ENCODE data around the gene SMC6.

Gene SMC6

GRCh38 chr2:17763641-17764333, 10.2 kb upstream of the SMC6 start:
- in situ Hi-C loops (cut with HindIII; ENCODE audit: low sequenced_read_pairs) = no loop called here

DNA sequence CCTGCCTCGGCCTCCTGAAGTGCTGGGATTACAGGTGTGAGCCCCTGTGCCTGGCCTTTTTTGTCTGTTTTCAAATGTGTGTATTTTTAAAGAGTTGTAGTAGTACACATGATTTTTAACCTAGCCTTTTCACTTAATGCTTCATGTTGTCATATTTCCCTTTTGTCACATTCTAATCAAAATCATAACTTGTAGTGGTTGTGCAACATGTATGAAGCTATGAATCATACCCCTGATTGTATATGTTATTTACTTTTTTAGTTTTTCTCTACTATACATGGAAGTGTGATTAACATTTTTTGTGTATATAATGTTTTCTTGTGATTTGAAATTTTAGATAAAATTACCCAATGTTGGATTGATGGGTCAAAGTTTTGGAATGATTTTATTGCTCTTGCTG, 8.8 kb upstream of the SMC6 start:
- in situ Hi-C loops (cut with HindIII; ENCODE audit: low sequenced_read_pairs) = no loop called here

GRCh38 chr2:17759805-17760204, 6.2 kb upstream of the SMC6 start:
- in situ Hi-C loops (cut with HindIII; ENCODE audit: low sequenced_read_pairs) = no loop called here

GRCh38 chr2:17758118-17758517, 4.5 kb upstream of the SMC6 start:
- in situ Hi-C loops (cut with HindIII; ENCODE audit: low sequenced_read_pairs) = no loop called here

DNA sequence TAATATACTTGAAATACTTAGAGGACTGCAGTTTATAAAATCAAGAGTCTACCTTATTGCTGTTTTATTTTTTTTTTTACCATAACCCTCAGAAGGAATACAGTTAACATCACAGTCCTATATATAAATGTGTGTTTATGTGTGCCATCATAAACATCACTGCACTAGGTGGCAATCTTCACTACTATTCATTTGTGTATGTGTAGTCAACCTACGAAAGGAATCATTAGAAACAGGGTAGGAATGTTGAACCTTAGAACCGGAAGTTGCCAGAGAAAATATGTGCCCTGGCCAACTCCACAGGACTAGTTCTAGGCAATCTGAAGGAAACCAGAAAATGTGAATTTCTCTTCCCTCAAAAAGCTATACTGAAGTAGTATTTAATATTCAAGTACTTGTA, 3.7 kb upstream of the SMC6 start:
- in situ Hi-C loops (cut with HindIII; ENCODE audit: low sequenced_read_pairs) = no loop called here

DNA sequence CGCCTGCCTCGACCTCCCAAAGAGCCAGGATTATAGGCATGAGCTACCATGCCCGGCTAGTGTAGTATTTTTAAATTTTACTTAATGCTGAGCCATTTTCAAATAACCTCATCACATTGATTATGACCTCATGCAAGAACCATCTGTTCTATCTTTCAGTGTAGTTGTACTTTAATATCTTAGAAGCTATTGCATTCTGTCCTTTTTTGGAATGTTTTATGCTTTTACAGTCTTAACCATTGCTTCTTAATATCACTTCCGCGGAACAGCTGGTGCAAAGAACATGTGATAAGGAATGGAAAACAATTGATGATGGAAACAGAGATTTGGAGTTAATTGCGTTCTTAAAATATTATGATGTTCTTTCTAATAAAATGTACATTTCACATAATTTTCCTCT, 3.1 kb upstream of the SMC6 start:
- in situ Hi-C loops (cut with HindIII; ENCODE audit: low sequenced_read_pairs) = no loop called here

DNA sequence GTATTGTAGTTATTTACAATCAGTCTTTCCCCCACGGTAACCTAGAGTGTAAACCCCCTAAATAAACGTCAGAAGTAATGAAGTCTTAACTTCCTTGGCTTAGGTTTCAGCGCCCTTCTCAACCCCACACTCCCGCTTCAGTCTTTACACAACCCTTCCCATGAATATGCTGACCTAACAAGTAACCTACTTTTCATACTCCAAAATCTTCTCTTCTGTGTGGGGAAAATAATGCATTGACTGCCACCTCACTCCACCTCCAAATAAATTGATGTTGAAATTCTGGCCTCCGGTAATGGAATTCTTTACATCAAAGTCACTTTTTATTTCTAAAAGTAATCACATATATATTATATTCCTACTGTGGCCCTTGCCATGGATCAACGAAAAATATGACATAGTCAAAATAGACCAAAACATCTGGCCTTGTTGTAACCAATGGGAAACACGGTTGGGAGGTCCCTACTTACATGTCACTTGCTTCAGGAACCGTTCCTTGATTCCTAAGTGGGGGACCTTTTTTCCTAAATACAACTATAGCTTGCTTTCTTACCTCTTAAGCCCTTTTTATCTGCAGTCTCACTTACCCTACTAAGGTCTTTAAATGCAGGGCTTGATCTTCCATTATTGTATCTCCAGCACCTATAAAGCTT, 1.3 kb upstream of the SMC6 start:
- in situ Hi-C loops (cut with HindIII; ENCODE audit: low sequenced_read_pairs) = no loop called here

GRCh38 chr2:17752892-17753802, 463 bp downstream of the SMC6 start:
- in situ Hi-C loops (cut with HindIII; ENCODE audit: low sequenced_read_pairs) = no loop called here

DNA sequence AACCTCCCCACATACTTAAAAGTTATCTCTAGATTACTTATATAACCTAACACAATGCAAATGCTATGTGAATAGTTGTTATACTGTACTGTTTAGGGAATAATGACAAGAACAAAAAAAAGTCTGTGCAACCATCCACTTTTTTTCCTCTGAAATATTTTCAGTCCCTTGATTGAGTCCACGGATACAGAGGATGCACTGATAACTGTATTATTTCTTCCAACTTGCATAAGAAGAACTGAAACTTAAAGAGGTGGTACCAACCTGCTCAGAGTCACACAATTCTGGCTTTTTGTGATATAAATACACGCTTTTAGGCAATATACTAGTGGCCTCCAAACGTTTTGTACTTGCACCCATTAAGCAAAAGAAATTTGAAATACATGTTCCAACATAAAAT, 1.4 kb downstream of the SMC6 start:
- in situ Hi-C loops (cut with HindIII; ENCODE audit: low sequenced_read_pairs) = no loop called here

DNA sequence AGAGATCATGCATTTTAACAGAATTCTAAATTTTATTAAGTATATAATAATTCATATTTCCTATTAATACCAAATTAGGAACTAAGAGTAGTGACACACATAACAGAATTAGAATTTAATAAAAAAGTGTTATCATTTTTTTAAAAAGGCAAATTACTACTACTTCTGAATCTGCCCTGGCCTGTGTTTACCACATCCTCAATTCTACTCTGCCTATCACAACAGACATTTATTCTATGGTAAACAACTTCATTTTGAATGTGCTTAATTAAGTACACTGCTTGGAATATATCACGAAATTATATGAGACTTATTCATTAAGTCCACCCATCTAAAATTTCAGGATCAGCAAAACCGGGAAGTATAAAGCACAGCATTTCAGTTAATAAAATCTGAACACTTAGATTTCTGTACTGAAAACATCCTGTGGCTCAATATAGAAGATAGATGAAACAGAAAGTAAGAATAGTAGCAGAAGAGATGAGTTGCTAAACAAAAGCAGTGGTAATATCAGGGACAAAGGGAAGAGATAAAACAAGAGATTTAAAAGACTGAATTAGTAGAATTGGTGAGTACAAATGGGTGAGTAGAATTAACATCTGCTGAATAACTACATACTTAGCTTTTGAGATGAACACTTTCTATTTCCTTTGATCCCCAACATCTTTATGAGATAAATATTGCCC, 3.7 kb downstream of the SMC6 start:
- in situ Hi-C loops (cut with HindIII; ENCODE audit: low sequenced_read_pairs) = no loop called here

DNA sequence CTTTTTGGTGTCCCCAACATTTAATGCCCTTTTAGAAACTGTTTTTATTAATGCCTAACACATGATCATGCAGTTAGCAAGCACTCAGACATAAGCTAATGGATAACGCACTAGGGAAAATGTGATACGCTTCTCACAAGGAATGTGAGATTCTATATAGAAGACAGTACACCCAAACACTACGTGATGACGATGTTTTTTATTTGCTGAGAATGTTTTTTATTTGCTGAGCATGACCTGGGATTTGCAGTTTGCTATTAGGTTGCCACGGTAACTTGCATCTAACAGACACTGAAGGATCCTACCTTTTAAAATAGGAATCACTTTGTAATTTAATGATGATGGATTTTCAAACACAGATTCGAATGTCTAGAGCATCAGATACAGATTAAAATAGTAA, 4.9 kb downstream of the SMC6 start:
- in situ Hi-C loops (cut with HindIII; ENCODE audit: low sequenced_read_pairs) = no loop called here

GRCh38 chr2:17747684-17748452, 5.7 kb downstream of the SMC6 start:
- in situ Hi-C loops (cut with HindIII; ENCODE audit: low sequenced_read_pairs) = no loop called here

- in situ Hi-C loops (cut with HindIII; ENCODE audit: low sequenced_read_pairs) = no loop called here
Observed at GRCh38 chr2:17740203-17740602, 13.4 kb downstream of the SMC6 start.

GRCh38 chr2:17736989-17737388, 16.6 kb downstream of the SMC6 start:
- in situ Hi-C loops (cut with HindIII; ENCODE audit: low sequenced_read_pairs) = no loop called here

DNA sequence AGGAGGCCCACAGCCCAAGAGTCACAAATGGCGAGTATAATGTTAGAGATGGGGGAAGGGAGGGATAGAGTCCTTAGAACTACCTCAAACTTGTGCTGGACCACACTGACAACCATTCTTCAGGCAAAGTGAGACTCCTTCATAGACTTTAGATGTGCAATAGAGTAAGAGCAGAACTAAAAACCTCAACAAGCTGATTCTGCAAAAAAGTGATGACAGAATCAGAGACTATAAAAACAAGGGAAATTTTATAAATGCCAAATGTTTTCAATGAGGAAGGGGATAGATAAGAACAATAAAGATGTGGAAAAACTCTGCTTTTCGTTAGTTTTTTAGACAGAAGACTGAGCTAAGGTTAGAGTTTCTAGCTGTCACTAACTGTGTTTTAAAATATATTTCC, 17.7 kb downstream of the SMC6 start:
- in situ Hi-C loops (cut with HindIII; ENCODE audit: low sequenced_read_pairs) = no loop called here

- in situ Hi-C loops (cut with HindIII; ENCODE audit: low sequenced_read_pairs) = no loop called here
Observed at GRCh38 chr2:17733599-17733998, 20.0 kb downstream of the SMC6 start.

DNA sequence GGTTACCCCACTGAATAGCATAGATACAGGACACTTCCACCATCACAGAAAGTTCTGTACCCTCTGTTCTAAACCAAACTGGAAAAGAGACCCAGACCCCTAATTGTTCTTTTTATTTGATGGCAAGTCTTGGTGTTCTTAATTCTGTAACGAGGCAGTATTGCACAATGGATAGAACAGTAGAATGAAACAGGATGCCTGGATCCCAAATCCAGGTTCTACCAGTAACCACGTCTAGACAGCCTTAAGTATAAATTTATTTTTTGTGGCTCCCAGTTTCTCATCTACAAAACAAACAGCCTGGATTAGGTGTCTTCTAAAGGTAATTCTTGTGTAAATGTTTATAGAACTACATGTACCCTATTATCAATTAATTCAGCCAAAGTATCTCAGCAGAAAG, 23.7 kb downstream of the SMC6 start:
- in situ Hi-C loops (cut with HindIII; ENCODE audit: low sequenced_read_pairs) = no loop called here

- in situ Hi-C loops (cut with HindIII; ENCODE audit: low sequenced_read_pairs) = no loop called here
Observed at GRCh38 chr2:17728210-17728609, 25.4 kb downstream of the SMC6 start.

GRCh38 chr2:17719562-17720371, 33.8 kb downstream of the SMC6 start:
- in situ Hi-C loops (cut with HindIII; ENCODE audit: low sequenced_read_pairs) = no loop called here

DNA sequence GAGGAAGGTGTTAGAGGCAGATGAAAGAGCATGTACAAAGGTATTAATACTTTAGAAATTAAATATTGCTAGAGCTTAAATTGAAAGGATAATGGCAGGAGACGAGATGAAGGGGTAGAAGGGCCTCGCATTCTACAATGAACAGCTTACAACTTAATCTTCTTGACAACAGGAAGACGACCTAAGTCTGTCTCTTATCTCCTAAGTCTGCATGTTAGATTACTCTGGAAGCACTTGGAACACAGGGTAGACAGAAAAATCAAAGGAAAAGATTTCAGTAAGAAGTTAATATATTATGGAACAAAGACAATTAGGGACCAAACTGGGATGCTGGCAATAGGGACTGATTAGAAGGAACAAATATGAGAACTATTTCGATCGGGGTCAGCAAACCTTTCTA, 34.9 kb downstream of the SMC6 start:
- in situ Hi-C loops (cut with HindIII; ENCODE audit: low sequenced_read_pairs) = no loop called here

Measured in DLD1 (cell line).